CD4-positive, alpha-beta T cell treated with Interleukin-15 for 4 hours (primary cell): ENCODE measurements around the gene GALNT17.

Source experiments
- DNase-seq: peaks from one replicate; pipeline ENCODE4 v3.0.0-alpha.2; 2020; ENCODE audit warnings: low spot score

The GALNT17 gene

GRCh38 chr7:71746006-71746405, 614.1 kb downstream of the GALNT17 start:
- no peak for DNase-seq

GRCh38 chr7:71750290-71750689, 618.3 kb downstream of the GALNT17 start:
- no peak for DNase-seq

GRCh38 chr7:71752171-71752935, 620.4 kb downstream of the GALNT17 start:
- no peak for DNase-seq

- DNase-seq: no peak
Measured at GRCh38 chr7:71753236-71753635, 621.3 kb downstream of the GALNT17 start.

DNA sequence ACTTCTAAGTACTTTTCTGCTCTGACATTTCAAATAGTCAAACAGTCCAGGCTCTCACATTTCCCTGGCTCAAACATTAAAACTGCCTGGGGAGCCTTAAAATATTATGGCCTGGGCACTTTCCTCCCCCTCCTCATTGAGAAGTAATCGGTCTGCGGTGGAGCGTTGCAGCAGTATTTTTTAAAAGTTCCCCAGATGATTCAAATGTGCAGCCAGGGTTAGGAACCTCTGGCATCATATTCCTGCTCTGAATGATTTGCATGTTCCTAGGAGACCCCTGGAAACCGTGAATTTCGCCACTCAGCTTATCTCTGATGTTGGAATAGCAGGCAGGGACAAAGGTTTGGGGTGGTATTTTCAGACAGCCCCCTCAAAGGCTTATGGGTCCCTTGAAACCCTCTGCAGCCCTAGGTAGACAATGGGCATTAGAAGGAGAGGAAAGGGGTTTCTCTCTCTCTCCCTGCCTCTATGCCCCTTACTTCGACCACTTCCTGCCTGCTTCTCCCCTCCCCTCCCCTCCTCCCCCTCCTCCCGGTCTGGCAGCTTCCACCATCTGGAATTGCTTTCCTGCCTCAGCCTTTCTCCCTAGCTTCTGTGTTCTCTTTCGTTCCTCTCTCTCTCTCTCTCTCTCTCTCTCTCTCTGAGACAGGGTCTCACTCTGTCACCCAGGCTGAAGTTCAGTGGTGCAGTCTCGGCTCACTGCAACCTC, 622.2 kb downstream of the GALNT17 start:
- no peak for DNase-seq

DNA sequence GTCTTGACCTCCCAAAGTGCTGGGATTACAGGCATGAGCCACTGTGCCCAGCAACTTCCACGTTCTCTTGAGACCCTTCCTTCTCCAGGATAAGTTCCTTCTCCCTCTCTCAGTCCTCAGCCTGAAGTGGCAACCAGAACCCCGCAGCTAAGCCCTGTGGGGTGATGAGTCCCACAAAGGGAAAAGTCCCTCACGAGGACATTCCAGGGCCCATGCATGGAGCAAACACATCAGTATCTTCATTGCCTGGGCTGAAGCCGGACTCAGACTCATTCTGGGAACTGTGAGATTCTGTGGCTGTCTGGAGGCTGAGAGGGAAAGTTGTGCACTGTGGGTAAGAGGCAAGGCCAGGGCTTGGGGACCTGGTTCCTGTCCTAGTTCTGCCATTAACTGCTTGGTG, 622.9 kb downstream of the GALNT17 start:
- no peak for DNase-seq

- DNase-seq: no peak
Measured at GRCh38 chr7:71761336-71761735, 629.4 kb downstream of the GALNT17 start.
